Measurements from ENCODE around the gene FIBCD1. TPM values are rescaled to one million over a fixed set of nuclear protein-coding genes. Genes with fewer than 3 reads are reported as not detected.

The FIBCD1 gene
- total and polyA plus RNA-seq, 2 experiments from 2014 or later: 4.4 to 5.6 TPM

DNA sequence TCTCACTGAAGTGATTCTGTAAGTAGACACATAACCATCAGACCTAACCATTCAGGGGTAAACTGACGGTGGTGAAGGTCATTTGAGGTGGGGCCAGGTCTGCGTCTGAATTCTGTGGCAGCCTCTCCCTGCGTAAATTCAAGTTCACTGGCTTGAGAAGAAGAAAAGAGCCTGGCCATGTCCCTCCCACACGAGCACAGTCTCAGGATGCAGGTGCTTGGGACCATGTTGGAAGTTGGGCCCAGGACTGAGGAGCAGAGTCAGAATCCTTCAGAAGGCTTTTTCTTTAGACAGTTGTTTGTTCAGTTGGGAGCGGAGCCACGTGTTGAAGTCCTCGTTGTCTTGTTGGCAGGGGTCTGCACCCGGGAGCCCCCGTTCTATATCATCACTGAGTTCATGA is 66.5 kb downstream of the FIBCD1 start:
- Histone ChIP-seq H3K36me3 (ENCODE audit: insufficient read depth) (peaks cover 34% of the 10 kb centered on the region), H3K9me2 (ENCODE audit: insufficient read depth) (no peaks in the 10 kb centered on the region), H3F3A (replicated peaks; ENCODE audit: low read depth) (peaks cover 5% of the 10 kb centered on the region; the same call in 1 of the 2 replicates), H4K20me1 (replicated peaks; ENCODE audit: insufficient read depth) (peaks cover 11% of the 10 kb centered on the region), H3K79me2 (replicated peaks; ENCODE audit: insufficient read depth) (peaks cover 40% of the 10 kb centered on the region), H3K27ac (ENCODE audit: low read depth) (no peak overlapping the region), H3K4me2 (no peak overlapping the region), H3K4me1 (ENCODE audit: insufficient read depth) (no peaks in the 10 kb centered on the region), H2AFZ (no peak overlapping the region), H3K27me3 (ENCODE audit: insufficient read depth) (no peaks in the 10 kb centered on the region), H3K4me3 (no peak overlapping the region)
- Mint-ChIP-seq H3K27me3 (ENCODE audit: insufficient read depth, low read depth, poor library complexity) (peaks cover 3% of the 10 kb centered on the region), H3K4me1 (no peaks in the 10 kb centered on the region), H3K27ac (no peak overlapping the region), H3K36me3 (ENCODE audit: low read depth) (peaks cover 68% of the 10 kb centered on the region), H3K4me3 (no peak overlapping the region), H3K9me3 (no peaks in the 10 kb centered on the region)
- TF ChIP-seq JUNB (IDR thresholded peaks at IDR 0.05; ENCODE audit: unreplicated experiment) (no peak), ZNF114 (CRISPR knock-in tag; IDR thresholded peaks at IDR 0.05) (no peak), STAT1 (IDR thresholded peaks at IDR 0.05; ENCODE audit: unreplicated experiment) (no peak), CREB1 (CRISPR knock-in tag; IDR thresholded peaks at IDR 0.05; ENCODE audit: low read depth) (no peak), ZNF331 (CRISPR knock-in tag; IDR thresholded peaks at IDR 0.05; ENCODE audit: low read depth) (no peak), POLR2AphosphoS5 (IDR thresholded peaks at IDR 0.05; ENCODE audit: low read depth) (no peak)
- TF ChIP-seq, protein P1, sequence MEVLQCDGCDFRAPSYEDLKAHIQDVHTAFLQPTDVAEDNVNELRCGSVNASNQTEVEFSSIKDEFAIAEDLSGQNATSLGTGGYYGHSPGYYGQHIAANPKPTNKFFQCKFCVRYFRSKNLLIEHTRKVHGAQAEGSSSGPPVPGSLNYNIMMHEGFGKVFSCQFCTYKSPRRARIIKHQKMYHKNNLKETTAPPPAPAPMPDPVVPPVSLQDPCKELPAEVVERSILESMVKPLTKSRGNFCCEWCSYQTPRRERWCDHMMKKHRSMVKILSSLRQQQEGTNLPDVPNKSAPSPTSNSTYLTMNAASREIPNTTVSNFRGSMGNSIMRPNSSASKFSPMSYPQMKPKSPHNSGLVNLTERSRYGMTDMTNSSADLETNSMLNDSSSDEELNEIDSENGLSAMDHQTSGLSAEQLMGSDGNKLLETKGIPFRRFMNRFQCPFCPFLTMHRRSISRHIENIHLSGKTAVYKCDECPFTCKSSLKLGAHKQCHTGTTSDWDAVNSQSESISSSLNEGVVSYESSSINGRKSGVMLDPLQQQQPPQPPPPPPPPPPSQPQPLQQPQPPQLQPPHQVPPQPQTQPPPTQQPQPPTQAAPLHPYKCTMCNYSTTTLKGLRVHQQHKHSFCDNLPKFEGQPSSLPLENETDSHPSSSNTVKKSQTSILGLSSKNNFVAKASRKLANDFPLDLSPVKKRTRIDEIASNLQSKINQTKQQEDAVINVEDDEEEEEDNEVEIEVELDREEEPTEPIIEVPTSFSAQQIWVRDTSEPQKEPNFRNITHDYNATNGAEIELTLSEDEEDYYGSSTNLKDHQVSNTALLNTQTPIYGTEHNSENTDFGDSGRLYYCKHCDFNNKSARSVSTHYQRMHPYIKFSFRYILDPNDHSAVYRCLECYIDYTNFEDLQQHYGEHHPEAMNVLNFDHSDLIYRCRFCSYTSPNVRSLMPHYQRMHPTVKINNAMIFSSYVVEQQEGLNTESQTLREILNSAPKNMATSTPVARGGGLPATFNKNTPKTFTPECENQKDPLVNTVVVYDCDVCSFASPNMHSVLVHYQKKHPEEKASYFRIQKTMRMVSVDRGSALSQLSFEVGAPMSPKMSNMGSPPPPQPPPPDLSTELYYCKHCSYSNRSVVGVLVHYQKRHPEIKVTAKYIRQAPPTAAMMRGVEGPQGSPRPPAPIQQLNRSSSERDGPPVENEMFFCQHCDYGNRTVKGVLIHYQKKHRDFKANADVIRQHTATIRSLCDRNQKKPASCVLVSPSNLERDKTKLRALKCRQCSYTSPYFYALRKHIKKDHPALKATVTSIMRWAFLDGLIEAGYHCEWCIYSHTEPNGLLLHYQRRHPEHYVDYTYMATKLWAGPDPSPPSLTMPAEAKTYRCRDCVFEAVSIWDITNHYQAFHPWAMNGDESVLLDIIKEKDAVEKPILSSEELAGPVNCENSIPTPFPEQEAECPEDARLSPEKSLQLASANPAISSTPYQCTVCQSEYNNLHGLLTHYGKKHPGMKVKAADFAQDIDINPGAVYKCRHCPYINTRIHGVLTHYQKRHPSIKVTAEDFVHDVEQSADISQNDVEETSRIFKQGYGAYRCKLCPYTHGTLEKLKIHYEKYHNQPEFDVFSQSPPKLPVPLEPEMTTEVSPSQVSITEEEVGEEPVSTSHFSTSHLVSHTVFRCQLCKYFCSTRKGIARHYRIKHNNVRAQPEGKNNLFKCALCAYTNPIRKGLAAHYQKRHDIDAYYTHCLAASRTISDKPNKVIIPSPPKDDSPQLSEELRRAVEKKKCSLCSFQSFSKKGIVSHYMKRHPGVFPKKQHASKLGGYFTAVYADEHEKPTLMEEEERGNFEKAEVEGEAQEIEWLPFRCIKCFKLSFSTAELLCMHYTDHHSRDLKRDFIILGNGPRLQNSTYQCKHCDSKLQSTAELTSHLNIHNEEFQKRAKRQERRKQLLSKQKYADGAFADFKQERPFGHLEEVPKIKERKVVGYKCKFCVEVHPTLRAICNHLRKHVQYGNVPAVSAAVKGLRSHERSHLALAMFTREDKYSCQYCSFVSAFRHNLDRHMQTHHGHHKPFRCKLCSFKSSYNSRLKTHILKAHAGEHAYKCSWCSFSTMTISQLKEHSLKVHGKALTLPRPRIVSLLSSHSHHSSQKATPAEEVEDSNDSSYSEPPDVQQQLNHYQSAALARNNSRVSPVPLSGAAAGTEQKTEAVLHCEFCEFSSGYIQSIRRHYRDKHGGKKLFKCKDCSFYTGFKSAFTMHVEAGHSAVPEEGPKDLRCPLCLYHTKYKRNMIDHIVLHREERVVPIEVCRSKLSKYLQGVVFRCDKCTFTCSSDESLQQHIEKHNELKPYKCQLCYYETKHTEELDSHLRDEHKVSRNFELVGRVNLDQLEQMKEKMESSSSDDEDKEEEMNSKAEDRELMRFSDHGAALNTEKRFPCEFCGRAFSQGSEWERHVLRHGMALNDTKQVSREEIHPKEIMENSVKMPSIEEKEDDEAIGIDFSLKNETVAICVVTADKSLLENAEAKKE (CRISPR knock-in tag; IDR thresholded peaks at IDR 0.05): no peak
- TF ChIP-seq, protein P2, sequence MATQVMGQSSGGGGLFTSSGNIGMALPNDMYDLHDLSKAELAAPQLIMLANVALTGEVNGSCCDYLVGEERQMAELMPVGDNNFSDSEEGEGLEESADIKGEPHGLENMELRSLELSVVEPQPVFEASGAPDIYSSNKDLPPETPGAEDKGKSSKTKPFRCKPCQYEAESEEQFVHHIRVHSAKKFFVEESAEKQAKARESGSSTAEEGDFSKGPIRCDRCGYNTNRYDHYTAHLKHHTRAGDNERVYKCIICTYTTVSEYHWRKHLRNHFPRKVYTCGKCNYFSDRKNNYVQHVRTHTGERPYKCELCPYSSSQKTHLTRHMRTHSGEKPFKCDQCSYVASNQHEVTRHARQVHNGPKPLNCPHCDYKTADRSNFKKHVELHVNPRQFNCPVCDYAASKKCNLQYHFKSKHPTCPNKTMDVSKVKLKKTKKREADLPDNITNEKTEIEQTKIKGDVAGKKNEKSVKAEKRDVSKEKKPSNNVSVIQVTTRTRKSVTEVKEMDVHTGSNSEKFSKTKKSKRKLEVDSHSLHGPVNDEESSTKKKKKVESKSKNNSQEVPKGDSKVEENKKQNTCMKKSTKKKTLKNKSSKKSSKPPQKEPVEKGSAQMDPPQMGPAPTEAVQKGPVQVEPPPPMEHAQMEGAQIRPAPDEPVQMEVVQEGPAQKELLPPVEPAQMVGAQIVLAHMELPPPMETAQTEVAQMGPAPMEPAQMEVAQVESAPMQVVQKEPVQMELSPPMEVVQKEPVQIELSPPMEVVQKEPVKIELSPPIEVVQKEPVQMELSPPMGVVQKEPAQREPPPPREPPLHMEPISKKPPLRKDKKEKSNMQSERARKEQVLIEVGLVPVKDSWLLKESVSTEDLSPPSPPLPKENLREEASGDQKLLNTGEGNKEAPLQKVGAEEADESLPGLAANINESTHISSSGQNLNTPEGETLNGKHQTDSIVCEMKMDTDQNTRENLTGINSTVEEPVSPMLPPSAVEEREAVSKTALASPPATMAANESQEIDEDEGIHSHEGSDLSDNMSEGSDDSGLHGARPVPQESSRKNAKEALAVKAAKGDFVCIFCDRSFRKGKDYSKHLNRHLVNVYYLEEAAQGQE (IDR thresholded peaks at IDR 0.05; ENCODE audit: unreplicated experiment): no peak
- ATAC-seq (no peak), DNase-seq (ENCODE audit: low spot score) (no peak)

All from GM23338 (cell line).